Hepatocyte (in vitro differentiated cells): ENCODE results near the gene CCDC93.

ENCODE experiments used
- CTCF ChIP-seq: fragments of 200-600 bp; sonication (generic); IDR thresholded peaks from 2 replicates; pipeline ENCODE4 v1.5.1; 2016; ENCODE audit warnings: antibody characterized with exemption, mild to moderate bottlenecking; ENCODE audit not compliant: poor library complexity
- EZH2 ChIP-seq: fragments of 200-600 bp; sonication (generic); IDR thresholded peaks from 2 replicates; pipeline ENCODE4 v1.6.1; 2016; ENCODE audit warnings: antibody characterized with exemption, mild to moderate bottlenecking, borderline replicate concordance

GRCh38 chr2:117935954-117936353, 77.9 kb downstream of the CCDC93 start:
- no peak for TF ChIP-seq EZH2
- no peak for TF ChIP-seq CTCF
